Large intestine (tissue), 3 donors: ENCODE results near the gene HAUS2. TPM values are rescaled to one million over a fixed set of nuclear protein-coding genes. Genes with fewer than 3 reads are reported as not detected.

ENCODE experiments used
- DNase-seq, 2 donors: peaks; one replicate each; pipeline versions ENCODE4 v3.0.0 to v3.0.0-alpha.2; 2013
- H3K27ac ChIP-seq: one replicate; pipeline ENCODE4 v1.5.1; 2013; ENCODE audit warnings: low read length
- H3K27me3 ChIP-seq: 2 replicates; pipeline ENCODE4 v1.6.1; 2013; ENCODE audit warnings: low read length; ENCODE audit not compliant: control insufficient read depth, insufficient read depth
- H3K36me3 ChIP-seq: 2 replicates; pipeline ENCODE4 v1.6.1; 2013; ENCODE audit warnings: low read length; ENCODE audit not compliant: control insufficient read depth, insufficient read depth
- H3K4me1 ChIP-seq: one replicate; pipeline ENCODE4 v1.6.1; 2013; ENCODE audit warnings: low read length; ENCODE audit not compliant: control insufficient read depth, insufficient read depth
- H3K4me3 ChIP-seq: one replicate; pipeline ENCODE4 v1.5.1; 2013; ENCODE audit warnings: low read length
- H3K9me3 ChIP-seq: one replicate; pipeline ENCODE4 v1.6.1; 2013; ENCODE audit warnings: mild to moderate bottlenecking, low read depth, low read length, moderate library complexity; ENCODE audit not compliant: control insufficient read depth
- WGBS: methylation state at CpG from one replicate; pipeline ENCODE4 v1.1.5; 2013; ENCODE audit warnings: low lambda C conversion rate; ENCODE audit not compliant: insufficient coverage; 5-methylcytosine and 5-hydroxymethylcytosine counted together
- polyA plus RNA-seq: library from polyadenylated mRNA; unstranded; fragments of 120-200 nt; gene quantifications from one replicate; pipeline ENCODE4 v1.2.1, GENCODE V29; 2013

Gene HAUS2
- polyA plus RNA-seq, 1 donor, result 16.5 TPM

- H3K9me3 ChIP-seq, result no peaks in the 10 kb centered on the region
- no peaks in the 10 kb centered on the region for H3K27me3 ChIP-seq
- no peak overlapping the region for H3K4me3 ChIP-seq
- H3K27ac ChIP-seq, result no peak overlapping the region
- DNase-seq, result no peak
- peaks cover 3% of the 10 kb centered on the region for H3K4me1 ChIP-seq
- no peaks in the 10 kb centered on the region for H3K36me3 ChIP-seq
- whole genome bisulfite sequencing, result no CpG with 5 or more reads among the region's 4 CpGs
These were observed 59.5 kb downstream of the HAUS2 start for GRCh38 chr15:42608110-42608531.

GRCh38 chr15:42608752-42609488, 60.3 kb downstream of the HAUS2 start:
- peaks cover 3% of the 10 kb centered on the region for H3K4me1 ChIP-seq
- no peak for DNase-seq
- no peak overlapping the region for H3K4me3 ChIP-seq
- 100% methylated on average over 1 of the region's 7 CpGs for whole genome bisulfite sequencing
- no peak overlapping the region for H3K27ac ChIP-seq
- no peaks in the 10 kb centered on the region for H3K9me3 ChIP-seq
- H3K27me3 ChIP-seq, result no peaks in the 10 kb centered on the region
- H3K36me3 ChIP-seq, result no peaks in the 10 kb centered on the region

- no CpG with 5 or more reads among the region's 1 CpG for WGBS
- Histone ChIP-seq H3K36me3 (no peaks in the 10 kb centered on the region), H3K9me3 (no peaks in the 10 kb centered on the region), H3K27me3 (no peaks in the 10 kb centered on the region), H3K27ac (no peak overlapping the region), H3K4me3 (no peak overlapping the region), H3K4me1 (no peaks in the 10 kb centered on the region)
- DNase-seq, result no peak
These were observed 62.9 kb downstream of the HAUS2 start for GRCh38 chr15:42611532-42611931.

GRCh38 chr15:42612367-42612912, 63.8 kb downstream of the HAUS2 start:
- H3K4me3 ChIP-seq, result no peak overlapping the region
- no peaks in the 10 kb centered on the region for H3K36me3 ChIP-seq
- WGBS, result no CpG with 5 or more reads among the region's 8 CpGs
- DNase-seq, result no peak
- H3K9me3 ChIP-seq, result no peaks in the 10 kb centered on the region
- no peak overlapping the region for H3K27ac ChIP-seq
- no peaks in the 10 kb centered on the region for H3K27me3 ChIP-seq
- no peaks in the 10 kb centered on the region for H3K4me1 ChIP-seq

GRCh38 chr15:42616107-42616506, 67.5 kb downstream of the HAUS2 start:
- DNase-seq, result no peak
- no peaks in the 10 kb centered on the region for H3K36me3 ChIP-seq
- no peak overlapping the region for H3K27ac ChIP-seq
- no peaks in the 10 kb centered on the region for H3K27me3 ChIP-seq
- no peak overlapping the region for H3K4me3 ChIP-seq
- no peaks in the 10 kb centered on the region for H3K4me1 ChIP-seq
- H3K9me3 ChIP-seq, result no peaks in the 10 kb centered on the region
- no CpG with 5 or more reads among the region's 2 CpGs for WGBS

Other genes starting within 250 kb of the HAUS2 start
- gene CAPN3, start 189.3 kb upstream of the HAUS2 start, polyA plus RNA-seq, result 229 TPM
- 28.8 TPM for gene ZNF106, start 57.7 kb upstream of the HAUS2 start, polyA plus RNA-seq
- gene SNAP23, start 53.2 kb upstream of the HAUS2 start, polyA plus RNA-seq, result 146 TPM
- gene LRRC57, start within 50 bp of the HAUS2 start, polyA plus RNA-seq, result 22.2 TPM
- gene STARD9, start 26.8 kb downstream of the HAUS2 start, polyA plus RNA-seq, result 10.3 TPM
- gene CDAN1, start 188.3 kb downstream of the HAUS2 start, polyA plus RNA-seq, result 18.0 TPM